EL (cell line): ENCODE measurements around the gene SPEM3.
"Not testable (repeated sequence)": the region's sequence is repeated elsewhere in the genome, so short reads cannot be mapped to it uniquely, and the experiment has no call there.

Source experiments
- DNase-seq: peaks from one replicate; pipeline ENCODE4 v3.0.0-alpha.2; 2016

Gene SPEM3

GRCh38 chr17:7443499-7444485 is 15.1 kb downstream of the SPEM3 start:
- DNase-seq, result peak; percentile 44

- peak; percentile 56 for DNase-seq
These were observed 16.3 kb downstream of the SPEM3 start, which contains the start of gene CHRNB1 for GRCh38 chr17:7444682-7445618. CHRNB1 (plus strand) TSS chr17:7445061; CDS start chr17:7445128, 67 bp downstream.

GRCh38 chr17:7445619-7445968 is 16.9 kb downstream of the SPEM3 start:
- no peak for DNase-seq

GRCh38 chr17:7448461-7448860 is 19.8 kb downstream of the SPEM3 start:
- no peak for DNase-seq

- DNase-seq, result no peak
These were observed 31.4 kb downstream of the SPEM3 start for GRCh38 chr17:7459961-7460545.

GRCh38 chr17:7460850-7461660 is 32.4 kb downstream of the SPEM3 start:
- DNase-seq, result no peak

- no peak for DNase-seq
These were observed 34.1 kb downstream of the SPEM3 start for GRCh38 chr17:7462474-7463371.

GRCh38 chr17:7463372-7463846 is 34.8 kb downstream of the SPEM3 start:
- no peak for DNase-seq

- no peak for DNase-seq
These were observed 35.4 kb downstream of the SPEM3 start for GRCh38 chr17:7464081-7464480.

- DNase-seq, result no peak
These were observed 37.1 kb downstream of the SPEM3 start for GRCh38 chr17:7465597-7466275.

- DNase-seq, result no peak
These were observed 37.6 kb downstream of the SPEM3 start for GRCh38 chr17:7466318-7466638.

- peak; percentile 65 for DNase-seq
These were observed 38.1 kb downstream of the SPEM3 start for GRCh38 chr17:7466639-7467341.

- no peak for DNase-seq
These were observed 38.8 kb downstream of the SPEM3 start for GRCh38 chr17:7467498-7467897.

- DNase-seq, result no peak
These were observed 39.6 kb downstream of the SPEM3 start for GRCh38 chr17:7468290-7468689.

- no peak for DNase-seq
These were observed 40.2 kb downstream of the SPEM3 start for GRCh38 chr17:7468804-7469389.

GRCh38 chr17:7469843-7470242 is 41.2 kb downstream of the SPEM3 start:
- not testable (repeated sequence) for DNase-seq

GRCh38 chr17:7470457-7470973 is 41.9 kb downstream of the SPEM3 start:
- DNase-seq, result not testable (repeated sequence)

GRCh38 chr17:7471729-7472128 is 43.1 kb downstream of the SPEM3 start:
- DNase-seq, result no peak

- DNase-seq, result not testable (repeated sequence)
These were observed 46.1 kb downstream of the SPEM3 start for GRCh38 chr17:7474767-7475166.
